Muscle layer of colon (tissue), 2 donors: ENCODE measurements around the gene TUBA3E.
"Not testable (repeated sequence)": the region's sequence is repeated elsewhere in the genome, so short reads cannot be mapped to it uniquely, and the experiment has no call there.

Experiments used
- H3K27ac ChIP-seq: one replicate; pipeline ENCODE4 v1.7.0; 2013; ENCODE audit warnings: low read depth, mild to moderate bottlenecking, low read length, moderate library complexity
- H3K27me3 ChIP-seq, 2 donors: one replicate each; pipeline ENCODE4 v1.7.0; 2013; ENCODE audit warnings: low read length in 2 of 2, mild to moderate bottlenecking in 2 of 2; ENCODE audit not compliant: insufficient read depth in 2 of 2, control insufficient read depth in 1 of 2
- H3K36me3 ChIP-seq: one replicate; pipeline ENCODE4 v1.7.0; 2013; ENCODE audit warnings: mild to moderate bottlenecking, low read length; ENCODE audit not compliant: insufficient read depth
- H3K4me1 ChIP-seq: one replicate; pipeline ENCODE4 v1.7.0; 2013; ENCODE audit warnings: mild to moderate bottlenecking, low read length; ENCODE audit not compliant: insufficient read depth
- H3K4me3 ChIP-seq, 2 donors: one replicate each; pipeline ENCODE4 v1.7.0; 2013; ENCODE audit warnings: low read length in 2 of 2, low read depth in 1 of 2, mild to moderate bottlenecking in 1 of 2, moderate library complexity in 1 of 2
- H3K9ac ChIP-seq: one replicate; pipeline ENCODE4 v1.7.0; 2013; ENCODE audit warnings: low read length
- H3K9me3 ChIP-seq: one replicate; pipeline ENCODE4 v1.7.0; 2013; ENCODE audit warnings: mild to moderate bottlenecking, low read length
- donor health status: abdominal sarcoma.
- donor health status: Adenocarcinoma of cecum.

Gene TUBA3E

GRCh38 chr2:130158631-130159030, 39.6 kb downstream of the TUBA3E start:
- Histone ChIP-seq H3K27me3 (no peaks in the 10 kb centered on the region), H3K36me3 (peaks cover 9% of the 10 kb centered on the region), H3K4me3 (no peak overlapping the region), H3K9ac (no peak overlapping the region), H3K9me3 (no peaks in the 10 kb centered on the region), H3K4me1 (no peaks in the 10 kb centered on the region), H3K27ac (no peak overlapping the region)

- H3K27ac ChIP-seq, H3K27me3 ChIP-seq, H3K9me3 ChIP-seq, H3K4me1 ChIP-seq, H3K4me3 ChIP-seq, H3K36me3 ChIP-seq, H3K9ac ChIP-seq: not testable (repeated sequence)
Observed at GRCh38 chr2:130157825-130158514, 40.3 kb downstream of the TUBA3E start.

GRCh38 chr2:130157354-130157753, 40.9 kb downstream of the TUBA3E start:
- H3K9ac ChIP-seq, H3K9me3 ChIP-seq, H3K27me3 ChIP-seq, H3K27ac ChIP-seq, H3K4me1 ChIP-seq, H3K4me3 ChIP-seq, H3K36me3 ChIP-seq: not testable (repeated sequence)

- H3K4me3 ChIP-seq, result no peak overlapping the region
- H3K27me3 ChIP-seq, result no peaks in the 10 kb centered on the region
- no peaks in the 10 kb centered on the region for H3K36me3 ChIP-seq
- no peaks in the 10 kb centered on the region for H3K9me3 ChIP-seq
- H3K4me1 ChIP-seq, result no peaks in the 10 kb centered on the region
- H3K9ac ChIP-seq, result no peak overlapping the region
- no peak overlapping the region for H3K27ac ChIP-seq
Observed at GRCh38 chr2:130156624-130157004, 41.6 kb downstream of the TUBA3E start.

GRCh38 chr2:130155956-130156623, 42.1 kb downstream of the TUBA3E start:
- H3K27ac ChIP-seq, H3K36me3 ChIP-seq: not testable (repeated sequence)

GRCh38 chr2:130154773-130155765, 43.2 kb downstream of the TUBA3E start:
- no peaks in the 10 kb centered on the region for H3K9me3 ChIP-seq
- no peak overlapping the region for H3K9ac ChIP-seq
- H3K27me3 ChIP-seq, result no peaks in the 10 kb centered on the region
- no peaks in the 10 kb centered on the region for H3K36me3 ChIP-seq
- no peak overlapping the region for H3K4me3 ChIP-seq
- H3K27ac ChIP-seq, result no peak overlapping the region
- H3K4me1 ChIP-seq, result no peaks in the 10 kb centered on the region

More at GRCh38 chr2:130155956-130156623, 42.1 kb downstream of the TUBA3E start:
- H3K9ac ChIP-seq, H3K4me3 ChIP-seq, H3K4me1 ChIP-seq, H3K27me3 ChIP-seq, H3K9me3 ChIP-seq: not testable (repeated sequence)

GRCh38 chr2:130154423-130154770, 43.8 kb downstream of the TUBA3E start:
- H3K36me3 ChIP-seq, H3K9ac ChIP-seq, H3K4me3 ChIP-seq, H3K27me3 ChIP-seq, H3K27ac ChIP-seq, H3K4me1 ChIP-seq, H3K9me3 ChIP-seq: not testable (repeated sequence)

- not testable (repeated sequence) for H3K4me1 ChIP-seq, H3K4me3 ChIP-seq, H3K27ac ChIP-seq, H3K36me3 ChIP-seq, H3K27me3 ChIP-seq, H3K9ac ChIP-seq, H3K9me3 ChIP-seq
Observed at GRCh38 chr2:130153721-130154422, 44.4 kb downstream of the TUBA3E start.

- Histone ChIP-seq H3K36me3 (no peaks in the 10 kb centered on the region), H3K9me3 (no peaks in the 10 kb centered on the region), H3K27ac (no peak overlapping the region), H3K9ac (no peak overlapping the region), H3K4me1 (no peaks in the 10 kb centered on the region), H3K4me3 (no peak overlapping the region), H3K27me3 (no peaks in the 10 kb centered on the region)
Observed at GRCh38 chr2:130152816-130153595, 45.2 kb downstream of the TUBA3E start.

GRCh38 chr2:130152136-130152815, 46.0 kb downstream of the TUBA3E start:
- not testable (repeated sequence) for H3K9me3 ChIP-seq, H3K27me3 ChIP-seq, H3K27ac ChIP-seq, H3K4me3 ChIP-seq, H3K36me3 ChIP-seq, H3K9ac ChIP-seq, H3K4me1 ChIP-seq
